Left renal cortex interstitium (tissue), 4 donors: ENCODE data around the gene GOLGA6L9. TPM values are rescaled to one million over a fixed set of nuclear protein-coding genes. Genes with fewer than 3 reads are reported as not detected.
"Not testable (repeated sequence)": the region's sequence is repeated elsewhere in the genome, so short reads cannot be mapped to it uniquely, and the experiment has no call there.

Experiments
- DNase-seq, 4 donors: peaks; one replicate each; pipeline ENCODE4 v3.0.0-alpha.2; 2013; ENCODE audit warnings: low read depth in 4 of 4, low spot score in 2 of 4, missing footprints in 1 of 4
- polyA plus RNA-seq, 4 donors: library from polyadenylated mRNA; unstranded; fragments of 120-200 nt; gene quantifications; one replicate each; pipeline ENCODE4 v1.2.1, GENCODE V29; 2013; ENCODE audit not compliant: insufficient read length in 4 of 4

GOLGA6L9 gene
- polyA plus RNA-seq, 4 donors = 3.6 to 25.9 (median 13.0) TPM

DNA sequence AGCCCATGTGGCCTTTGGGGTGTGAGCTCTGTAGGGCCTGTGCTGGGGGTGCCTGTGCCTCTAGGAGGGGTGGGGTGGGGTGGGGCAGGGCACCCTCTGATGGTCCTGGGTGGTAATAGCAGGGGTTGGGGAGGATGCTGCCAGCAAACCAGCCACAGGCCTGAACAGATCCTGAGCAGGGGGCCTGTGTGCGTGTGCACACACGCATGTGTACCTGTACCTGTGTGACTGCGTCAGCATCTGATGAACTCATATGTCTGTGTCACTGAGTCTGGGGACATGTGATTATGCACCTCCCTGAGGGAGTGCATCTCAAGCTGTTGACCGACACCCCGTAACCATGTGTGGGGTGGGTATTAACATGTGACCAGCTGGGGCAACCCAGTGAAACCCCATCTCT is 36.0 kb downstream of the GOLGA6L9 start:
- DNase-seq = not testable (repeated sequence)

GRCh38 chr15:82468205-82468604 is 38.6 kb downstream of the GOLGA6L9 start:
- DNase-seq = not testable (repeated sequence)

GRCh38 chr15:82469381-82469780 is 39.8 kb downstream of the GOLGA6L9 start:
- not testable (repeated sequence) for DNase-seq

- DNase-seq = not testable (repeated sequence)
Measured at GRCh38 chr15:82472269-82472982, 42.8 kb downstream of the GOLGA6L9 start.

DNA sequence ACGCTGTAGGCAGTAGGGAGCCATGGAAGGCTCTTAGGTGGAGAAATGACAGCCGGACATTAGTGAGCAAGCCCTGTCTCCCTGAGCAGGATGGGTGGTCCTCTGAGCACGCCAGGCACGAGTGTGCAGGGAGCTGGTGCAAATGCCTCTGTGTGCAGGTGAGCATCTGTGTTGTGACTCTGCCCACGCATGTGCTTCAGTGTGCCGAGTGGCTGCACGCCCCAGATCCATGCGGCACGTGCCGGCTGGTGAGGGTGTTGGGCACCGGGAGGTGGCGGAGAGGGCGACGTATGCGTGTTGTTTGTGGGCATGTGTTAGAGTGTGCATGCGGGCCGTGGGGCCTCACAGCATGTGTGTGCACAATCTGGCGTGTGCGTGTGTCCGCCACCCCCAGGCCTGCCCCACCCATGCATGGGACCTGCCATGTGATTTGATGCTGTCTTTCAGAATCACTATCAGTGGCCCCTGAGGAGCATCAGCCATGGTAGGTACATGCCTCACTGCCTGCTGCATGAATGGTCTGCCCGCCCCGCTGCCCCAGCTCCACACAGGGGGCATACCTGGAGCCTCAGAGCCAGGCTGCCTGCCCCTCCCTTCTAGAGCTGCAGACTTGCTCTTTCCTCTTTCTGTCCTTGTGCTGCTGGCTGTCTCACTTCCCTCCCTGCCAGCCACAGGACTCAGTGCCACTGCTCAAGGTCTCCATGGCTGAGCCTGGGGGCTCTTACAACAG is 45.1 kb downstream of the GOLGA6L9 start:
- DNase-seq = not testable (repeated sequence)

- DNase-seq = not testable (repeated sequence)
Measured at GRCh38 chr15:82475345-82475967, 45.8 kb downstream of the GOLGA6L9 start.

DNA sequence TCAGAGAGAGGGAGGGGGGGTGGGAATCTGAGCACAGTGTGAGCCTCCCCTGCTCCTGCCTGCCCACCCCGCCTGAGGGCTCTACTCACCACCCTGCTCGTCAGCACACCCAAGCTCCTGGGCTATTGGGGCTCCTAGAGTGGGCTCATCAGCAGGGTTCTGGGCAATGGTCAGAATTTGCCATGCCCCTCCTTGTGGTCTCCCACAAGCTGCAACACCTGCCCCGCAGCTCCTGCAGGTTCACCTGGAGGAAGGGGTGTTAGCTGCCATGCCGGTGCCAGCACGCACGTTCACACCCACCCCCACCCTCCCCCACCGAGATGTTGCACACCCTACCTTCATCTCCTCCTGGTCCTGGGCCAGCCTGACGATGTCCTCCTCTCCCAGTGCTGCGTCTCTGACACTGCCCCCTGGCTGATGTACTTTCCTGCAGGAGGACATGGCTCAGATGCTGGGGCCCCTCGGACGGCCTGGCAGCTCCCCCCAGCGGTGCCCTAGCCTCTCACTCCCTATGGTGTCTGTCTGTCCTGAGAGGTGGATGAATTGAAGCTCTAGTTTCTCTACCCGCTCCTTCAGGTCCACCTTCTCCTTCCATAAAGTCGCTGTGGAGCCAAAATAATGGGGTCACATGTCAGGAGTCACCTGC is 47.2 kb downstream of the GOLGA6L9 start:
- not testable (repeated sequence) for DNase-seq

- not testable (repeated sequence) for DNase-seq
Measured at GRCh38 chr15:82477343-82478057, 47.9 kb downstream of the GOLGA6L9 start.

Other genes starting within 250 kb of the GOLGA6L9 start
- gene EFL1, start 167.1 kb upstream of the GOLGA6L9 start, polyA plus RNA-seq = 10 to 100 TPM; 19.3 to 26.5 (median 20.9) TPM
- gene SAXO2, start 167.0 kb upstream of the GOLGA6L9 start, polyA plus RNA-seq = 1 to 10 TPM; 4.4 to 8.9 (median 6.7) TPM
- gene GOLGA6L10, start 80.3 kb upstream of the GOLGA6L9 start, polyA plus RNA-seq = 10 to 100 TPM in 2 of 4 donors, 1 to 10 TPM in 2; 3.7 to 19.9 (median 9.2) TPM
- 1,000 to 10,000 TPM; 1,850 to 2,392 (median 2,029) TPM for gene RPS17, start 110.6 kb downstream of the GOLGA6L9 start, polyA plus RNA-seq
- gene CPEB1, start 217.5 kb downstream of the GOLGA6L9 start, polyA plus RNA-seq = 1 to 10 TPM; 1.8 to 3.3 (median 2.5) TPM